ENCODE measurements around the gene PLEKHA5.
A peak's percentile ranks its signal among the peaks of the same experiment; 100 is the strongest.

The PLEKHA5 gene

DNA sequence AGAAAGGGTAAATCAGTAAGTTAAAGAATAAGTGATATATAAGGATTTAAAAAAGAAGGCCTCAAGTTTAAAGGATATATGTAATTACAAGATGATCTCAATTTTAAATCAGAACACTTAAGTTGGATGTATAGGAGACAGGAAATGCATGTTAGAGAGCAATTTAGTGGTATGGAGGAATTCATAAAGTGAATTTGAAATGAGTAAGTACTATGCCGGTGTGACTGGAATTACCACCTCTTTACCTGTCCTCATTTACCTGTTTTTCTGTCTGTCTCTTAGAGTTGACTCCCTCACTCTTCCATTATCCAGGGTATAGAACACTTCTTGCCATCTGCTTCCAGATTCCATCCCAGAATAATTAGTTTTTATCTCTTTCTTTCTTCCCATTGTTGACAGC is 73.5 kb downstream of the PLEKHA5 start:
- H3K9me3 ChIP-seq (ENCODE audit: control insufficient read depth, low read length) = no peaks in the 10 kb centered on the region
- H3K14ac ChIP-seq (ENCODE audit: low read length in 2 of 2) = no peak overlapping the region
- H3K4me2 ChIP-seq (ENCODE audit: low read length, poor library complexity, severe bottlenecking) = no peak overlapping the region
- H2BK12ac ChIP-seq (ENCODE audit: low read length in 2 of 2) = no peak overlapping the region
- 93% methylated on average over 1 of the region's 1 CpG for WGBS
- H3K27ac ChIP-seq (ENCODE audit: low read length, poor library complexity, severe bottlenecking) = no peak overlapping the region
- peaks cover 14% of the 10 kb centered on the region for H3K79me1 ChIP-seq (replicated peaks; ENCODE audit: low read length, poor library complexity, severe bottlenecking)
- no peak overlapping the region for H3K23ac ChIP-seq (ENCODE audit: low read length in 2 of 2)
- no peaks in the 10 kb centered on the region for H3K4me1 ChIP-seq (ENCODE audit: control insufficient read depth, insufficient read depth, low read depth, low read length)
- H3K36me3 ChIP-seq (ENCODE audit: control insufficient read depth in 1 of 2, insufficient read depth in 2 of 2, low read depth in 1 of 2, low read length in 2 of 2) = no peaks in the 10 kb centered on the region
- no peak overlapping the region for H2BK120ac ChIP-seq (ENCODE audit: low read depth, low read length)
- no peak overlapping the region for H2BK15ac ChIP-seq (ENCODE audit: low read depth, poor library complexity, severe bottlenecking)
- H2BK5ac ChIP-seq (ENCODE audit: low read depth, low read length, poor library complexity, severe bottlenecking) = no peak overlapping the region
- no peaks in the 10 kb centered on the region for H3K27me3 ChIP-seq (ENCODE audit: control insufficient read depth in 1 of 2, insufficient read depth in 1 of 2, low read length in 2 of 2)
- no peak overlapping the region for H4K8ac ChIP-seq (ENCODE audit: low read length)
- H3K9ac ChIP-seq (ENCODE audit: low read length) = no peak overlapping the region
- DNase-seq = no peak
- H3K4me3 ChIP-seq (ENCODE audit: insufficient read depth in 1 of 2, low read depth in 1 of 2, low read length in 2 of 2) = no peak overlapping the region
- no peak overlapping the region for H3K18ac ChIP-seq (ENCODE audit: low read depth in 1 of 2, low read length in 2 of 2)
- H2AFZ ChIP-seq (ENCODE audit: low read depth, low read length) = no peak overlapping the region
- no peak overlapping the region for H4K91ac ChIP-seq (ENCODE audit: low read length)
- H3K4ac ChIP-seq (ENCODE audit: low read depth in 1 of 2, low read length in 2 of 2) = no peak overlapping the region
- no peak overlapping the region for H2AK5ac ChIP-seq (ENCODE audit: low read length, severe bottlenecking)

DNA sequence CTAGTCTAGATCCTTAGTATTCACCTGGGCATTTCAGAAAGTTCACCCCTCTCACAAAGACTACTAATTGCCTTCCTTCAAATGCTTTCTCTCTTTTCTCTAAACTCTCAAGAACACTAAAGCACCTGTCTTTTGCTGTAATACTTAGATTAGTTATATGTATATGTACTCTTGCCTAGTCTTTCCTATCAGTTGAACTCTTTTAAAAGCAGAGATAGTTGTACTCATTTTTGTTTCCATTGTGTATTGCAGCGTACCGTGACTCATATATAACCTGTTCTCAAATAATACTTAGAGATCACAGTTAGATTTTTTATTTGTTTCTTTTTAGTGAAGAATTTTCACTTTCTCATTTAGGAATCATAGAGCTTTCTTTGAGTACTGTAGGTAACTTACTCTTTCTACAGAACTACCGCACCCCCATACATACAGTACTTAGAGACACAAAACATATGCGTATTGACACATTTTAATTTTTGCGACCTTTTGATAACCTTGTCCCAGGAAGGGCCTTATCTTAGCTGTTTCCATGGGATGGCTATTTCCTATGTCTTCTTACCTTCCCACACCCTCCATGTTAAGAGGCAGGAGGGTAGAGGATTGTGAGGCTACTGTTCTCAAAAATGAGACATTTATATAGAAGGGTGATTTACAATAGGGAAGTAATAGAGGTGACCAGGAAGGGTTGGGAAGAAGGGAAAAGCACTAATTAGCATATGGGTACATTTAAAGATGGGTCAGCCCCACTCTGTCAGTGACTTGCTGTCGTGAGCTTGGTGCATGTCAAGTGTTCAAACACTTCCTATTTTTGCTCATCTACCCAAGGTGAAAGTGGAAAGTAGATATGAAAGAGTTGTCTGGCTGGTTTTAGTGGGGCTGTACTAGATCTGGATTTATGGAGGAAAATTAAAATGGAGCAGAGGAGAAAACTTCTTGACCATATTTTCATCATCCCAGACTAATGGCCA is 74.3 kb downstream of the PLEKHA5 start:
- Histone ChIP-seq H2BK12ac (ENCODE audit: low read length in 2 of 2) (no peak overlapping the region), H2BK15ac (ENCODE audit: low read depth, poor library complexity, severe bottlenecking) (no peak overlapping the region), H3K4me3 (ENCODE audit: insufficient read depth in 1 of 2, low read depth in 1 of 2, low read length in 2 of 2) (no peak overlapping the region), H2AK5ac (ENCODE audit: low read length, severe bottlenecking) (no peak overlapping the region), H3K36me3 (ENCODE audit: control insufficient read depth in 1 of 2, insufficient read depth in 2 of 2, low read depth in 1 of 2, low read length in 2 of 2) (no peaks in the 10 kb centered on the region), H3K4me2 (ENCODE audit: low read length, poor library complexity, severe bottlenecking) (no peak overlapping the region), H4K8ac (ENCODE audit: low read length) (no peak overlapping the region), H3K79me1 (replicated peaks; ENCODE audit: low read length, poor library complexity, severe bottlenecking) (peaks cover 14% of the 10 kb centered on the region), H3K18ac (ENCODE audit: low read depth in 1 of 2, low read length in 2 of 2) (no peak overlapping the region), H2AFZ (ENCODE audit: low read depth, low read length) (no peak overlapping the region), H4K91ac (ENCODE audit: low read length) (no peak overlapping the region), H3K4ac (ENCODE audit: low read depth in 1 of 2, low read length in 2 of 2) (no peak overlapping the region), H3K4me1 (ENCODE audit: control insufficient read depth, insufficient read depth, low read depth, low read length) (no peaks in the 10 kb centered on the region), H2BK5ac (ENCODE audit: low read depth, low read length, poor library complexity, severe bottlenecking) (no peak overlapping the region), H3K27ac (ENCODE audit: low read length, poor library complexity, severe bottlenecking) (no peak overlapping the region), H3K14ac (ENCODE audit: low read length in 2 of 2) (no peak overlapping the region), H2BK120ac (ENCODE audit: low read depth, low read length) (no peak overlapping the region), H3K27me3 (ENCODE audit: control insufficient read depth in 1 of 2, insufficient read depth in 1 of 2, low read length in 2 of 2) (no peaks in the 10 kb centered on the region), H3K9me3 (ENCODE audit: control insufficient read depth, low read length) (no peaks in the 10 kb centered on the region), H3K23ac (ENCODE audit: low read length in 2 of 2) (no peak overlapping the region), H3K9ac (ENCODE audit: low read length) (no peak overlapping the region)
- WGBS = 91% methylated on average over 4 of the region's 6 CpGs
- no peak for DNase-seq

- 82% methylated on average over 4 of the region's 4 CpGs for WGBS
- Histone ChIP-seq H3K4ac (ENCODE audit: low read depth in 1 of 2, low read length in 2 of 2) (no peak overlapping the region), H4K8ac (ENCODE audit: low read length) (no peak overlapping the region), H3K9ac (ENCODE audit: low read length) (peak overlapping the region; percentile 79), H3K14ac (ENCODE audit: low read length in 2 of 2) (no peak overlapping the region), H3K27ac (ENCODE audit: low read length, poor library complexity, severe bottlenecking) (no peak overlapping the region), H2AK5ac (ENCODE audit: low read length, severe bottlenecking) (no peak overlapping the region), H3K18ac (ENCODE audit: low read depth in 1 of 2, low read length in 2 of 2) (no peak overlapping the region), H2BK15ac (ENCODE audit: low read depth, poor library complexity, severe bottlenecking) (no peak overlapping the region), H2AFZ (ENCODE audit: low read depth, low read length) (no peak overlapping the region), H3K36me3 (ENCODE audit: control insufficient read depth in 1 of 2, insufficient read depth in 2 of 2, low read depth in 1 of 2, low read length in 2 of 2) (no peaks in the 10 kb centered on the region), H4K91ac (ENCODE audit: low read length) (no peak overlapping the region), H2BK120ac (ENCODE audit: low read depth, low read length) (no peak overlapping the region), H2BK12ac (ENCODE audit: low read length in 2 of 2) (no peak overlapping the region), H3K79me1 (replicated peaks; ENCODE audit: low read length, poor library complexity, severe bottlenecking) (peaks cover 12% of the 10 kb centered on the region), H2BK5ac (ENCODE audit: low read depth, low read length, poor library complexity, severe bottlenecking) (no peak overlapping the region), H3K23ac (ENCODE audit: low read length in 2 of 2) (no peak overlapping the region), H3K4me2 (ENCODE audit: low read length, poor library complexity, severe bottlenecking) (no peak overlapping the region), H3K4me1 (ENCODE audit: control insufficient read depth, insufficient read depth, low read depth, low read length) (no peaks in the 10 kb centered on the region), H3K27me3 (ENCODE audit: control insufficient read depth in 1 of 2, insufficient read depth in 1 of 2, low read length in 2 of 2) (no peaks in the 10 kb centered on the region), H3K4me3 (ENCODE audit: insufficient read depth in 1 of 2, low read depth in 1 of 2, low read length in 2 of 2) (peak overlapping the region in 1 of 2 experiments; percentile 49), H3K9me3 (ENCODE audit: control insufficient read depth, low read length) (no peaks in the 10 kb centered on the region)
- no peak for DNase-seq
Measured at GRCh38 chr12:19205120-19205519, 75.6 kb downstream of the PLEKHA5 start.

DNA sequence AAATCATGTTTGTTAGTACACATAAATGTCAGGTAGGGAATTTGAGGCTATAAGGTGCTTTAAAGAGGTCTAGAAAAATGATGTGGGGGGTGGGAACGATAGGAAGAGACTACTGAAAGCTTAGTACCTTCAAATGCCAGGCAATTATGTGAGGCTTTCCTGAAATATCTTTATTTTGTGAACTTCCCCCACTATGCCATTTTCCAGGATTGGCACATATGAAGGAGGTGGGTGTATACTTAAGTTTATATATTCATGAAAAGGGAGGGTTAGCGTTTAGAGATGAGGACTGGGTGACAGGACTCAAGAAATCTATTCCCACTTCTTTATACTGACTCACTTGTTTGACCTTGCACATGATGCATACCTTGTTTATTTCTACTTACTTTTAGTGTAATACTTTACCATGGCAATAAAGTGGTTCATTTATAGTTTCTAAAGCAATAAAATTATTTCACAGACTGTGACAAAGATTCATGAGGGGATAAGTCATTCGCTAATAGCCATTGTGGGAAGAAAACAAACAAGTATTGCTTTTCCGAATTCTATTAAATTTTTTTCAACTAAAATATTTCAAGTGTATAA is 77.1 kb downstream of the PLEKHA5 start:
- no peak overlapping the region for H3K4ac ChIP-seq (ENCODE audit: low read depth in 1 of 2, low read length in 2 of 2)
- no peak overlapping the region for H2BK5ac ChIP-seq (ENCODE audit: low read depth, low read length, poor library complexity, severe bottlenecking)
- H3K18ac ChIP-seq (ENCODE audit: low read depth in 1 of 2, low read length in 2 of 2) = no peak overlapping the region
- no peak overlapping the region for H2BK15ac ChIP-seq (ENCODE audit: low read depth, poor library complexity, severe bottlenecking)
- no peak overlapping the region for H3K27ac ChIP-seq (ENCODE audit: low read length, poor library complexity, severe bottlenecking)
- no peak overlapping the region for H2AK5ac ChIP-seq (ENCODE audit: low read length, severe bottlenecking)
- no peak overlapping the region for H3K23ac ChIP-seq (ENCODE audit: low read length in 2 of 2)
- H2AFZ ChIP-seq (ENCODE audit: low read depth, low read length) = no peak overlapping the region
- H3K4me1 ChIP-seq (ENCODE audit: control insufficient read depth, insufficient read depth, low read depth, low read length) = no peaks in the 10 kb centered on the region
- H3K79me1 ChIP-seq (replicated peaks; ENCODE audit: low read length, poor library complexity, severe bottlenecking) = peaks cover 16% of the 10 kb centered on the region
- 100% methylated on average over 1 of the region's 4 CpGs for WGBS
- H3K14ac ChIP-seq (ENCODE audit: low read length in 2 of 2) = no peak overlapping the region
- H4K8ac ChIP-seq (ENCODE audit: low read length) = no peak overlapping the region
- no peaks in the 10 kb centered on the region for H3K27me3 ChIP-seq (ENCODE audit: control insufficient read depth in 1 of 2, insufficient read depth in 1 of 2, low read length in 2 of 2)
- peaks cover 0 to 2% of the 10 kb centered on the region in 2 experiments for H3K36me3 ChIP-seq (ENCODE audit: control insufficient read depth in 1 of 2, insufficient read depth in 2 of 2, low read depth in 1 of 2, low read length in 2 of 2)
- H2BK120ac ChIP-seq (ENCODE audit: low read depth, low read length) = no peak overlapping the region
- no peak overlapping the region for H2BK12ac ChIP-seq (ENCODE audit: low read length in 2 of 2)
- H3K9me3 ChIP-seq (ENCODE audit: control insufficient read depth, low read length) = no peaks in the 10 kb centered on the region
- H3K9ac ChIP-seq (ENCODE audit: low read length) = no peak overlapping the region
- H3K4me3 ChIP-seq (ENCODE audit: insufficient read depth in 1 of 2, low read depth in 1 of 2, low read length in 2 of 2) = no peak overlapping the region
- no peak overlapping the region for H3K4me2 ChIP-seq (ENCODE audit: low read length, poor library complexity, severe bottlenecking)
- no peak for DNase-seq
- no peak overlapping the region for H4K91ac ChIP-seq (ENCODE audit: low read length)

All from mesenchymal stem cell (in vitro differentiated cells and primary cell).